ENCODE results near the gene BOD1.
A peak's percentile ranks its signal among the peaks of the same experiment; 100 is the strongest.

Gene BOD1

GRCh38 chr5:173577166-173577565 lies 39.3 kb downstream of the BOD1 start:
- no peak for DNase-seq (ENCODE audit: low spot score)

- no peak for DNase-seq (ENCODE audit: low spot score)
Measured at GRCh38 chr5:173575985-173576384, 40.5 kb downstream of the BOD1 start.

GRCh38 chr5:173574983-173575382 lies 41.5 kb downstream of the BOD1 start:
- DNase-seq (ENCODE audit: low spot score): no peak

- DNase-seq (ENCODE audit: low spot score): peak; percentile 55
Measured at GRCh38 chr5:173573126-173573960, 43.1 kb downstream of the BOD1 start.

GRCh38 chr5:173572431-173573125 lies 43.9 kb downstream of the BOD1 start:
- no peak for DNase-seq (ENCODE audit: low spot score)

- DNase-seq (ENCODE audit: low spot score): no peak
Measured at GRCh38 chr5:173570321-173571090, 45.9 kb downstream of the BOD1 start.

- DNase-seq (ENCODE audit: low spot score): no peak
Measured at GRCh38 chr5:173568703-173569102, 47.7 kb downstream of the BOD1 start.

- DNase-seq (ENCODE audit: low spot score): no peak
Measured at GRCh38 chr5:173568128-173568527, 48.3 kb downstream of the BOD1 start.

GRCh38 chr5:173567548-173567947 lies 48.9 kb downstream of the BOD1 start:
- DNase-seq (ENCODE audit: low spot score): no peak

- no peak for DNase-seq (ENCODE audit: low spot score)
Measured at GRCh38 chr5:173565491-173566072, 50.9 kb downstream of the BOD1 start.

- DNase-seq (ENCODE audit: low spot score): no peak
Measured at GRCh38 chr5:173564106-173564505, 52.3 kb downstream of the BOD1 start.

- no peak for DNase-seq (ENCODE audit: low spot score)
Measured at GRCh38 chr5:173563246-173563645, 53.2 kb downstream of the BOD1 start.

- DNase-seq (ENCODE audit: low spot score): no peak
Measured at GRCh38 chr5:173562451-173562850, 54.0 kb downstream of the BOD1 start.
